Measurements from ENCODE around the gene ZNF625. TPM values are rescaled to one million over a fixed set of nuclear protein-coding genes. Genes with fewer than 3 reads are reported as not detected.
A peak's percentile ranks its signal among the peaks of the same experiment; 100 is the strongest.

ZNF625 gene
- total and polyA plus RNA-seq, 11 donors, result 1.00 to 7.2 (median 4.0) TPM

DNA sequence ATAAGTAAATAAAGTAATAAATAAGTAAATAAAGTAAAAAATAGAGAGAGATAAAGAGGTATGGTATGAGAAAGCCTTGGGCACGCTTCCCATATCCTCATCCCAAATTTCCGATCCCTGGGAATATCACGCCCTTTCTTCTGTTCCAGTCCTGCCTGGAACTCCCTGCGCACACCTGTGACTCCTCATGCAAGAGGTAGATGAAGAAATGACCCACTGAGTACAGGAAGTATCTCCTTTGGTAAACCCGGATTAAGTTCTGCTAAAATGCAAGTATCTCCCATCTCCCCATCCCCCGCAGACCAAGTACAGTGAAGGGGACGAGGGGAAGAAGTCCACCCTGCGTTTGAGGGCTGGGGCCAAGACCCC, 6.0 kb upstream of the ZNF625 start:
- ATAC-seq, result no peak
- intact Hi-C loops (cut with DNase I), result loop anchor here in 2 of 10 donors (10.0 kb wide), 1 partner anchor 132 kb away; the partner anchor contains the start of gene ZNF44 (in 2 of the 2)
- H3K9me3 ChIP-seq, result no peaks in the 10 kb centered on the region

DNA sequence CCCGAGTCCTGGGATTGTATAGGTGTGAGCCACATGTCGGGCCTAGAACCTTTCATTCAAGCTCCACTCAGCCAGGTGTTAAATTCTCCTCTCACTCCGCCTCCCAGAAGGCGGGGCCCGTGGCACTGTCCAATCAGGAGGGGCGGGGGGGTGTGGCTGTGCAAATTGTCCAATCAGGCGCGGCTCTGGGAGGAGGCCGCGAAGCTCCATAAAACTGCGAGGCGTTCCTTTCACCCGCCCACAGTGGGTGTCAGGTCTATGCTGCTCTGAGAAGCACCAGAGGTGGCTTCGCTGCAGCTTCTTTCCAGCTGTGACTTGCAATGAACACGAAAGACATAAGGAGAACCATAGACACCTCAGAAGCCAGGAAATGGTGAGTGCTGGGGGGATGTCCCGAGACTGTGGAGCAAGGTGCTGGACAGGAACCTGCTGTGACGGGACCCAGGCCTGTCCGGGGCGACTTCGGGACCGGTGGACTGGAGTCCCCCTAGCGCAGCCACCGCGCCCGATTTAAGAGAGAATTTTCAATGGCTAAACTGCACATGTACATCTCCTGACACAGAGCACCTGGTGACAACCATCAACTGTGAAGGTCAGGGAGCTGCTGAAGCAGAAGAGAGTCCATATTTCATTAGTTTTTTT, 3.4 kb upstream of the ZNF625 start:
- Histone ChIP-seq H3K27ac (no peak overlapping the region), H3K4me3 (no peak overlapping the region), H3K36me3 (peaks cover 0 to 3% (median 0%) of the 10 kb centered on the region in 9 donors), H3K9me3 (no peaks in the 10 kb centered on the region), H3K27me3 (no peaks in the 10 kb centered on the region), H3K4me1 (peaks cover 0 to 40% (median 27%) of the 10 kb centered on the region in 12 donors)
- ATAC-seq (no peak), DNase-seq (no peak)
- no peak for TF ChIP-seq POLR2A (IDR thresholded peaks at IDR 0.05)
- TF ChIP-seq, protein P1, sequence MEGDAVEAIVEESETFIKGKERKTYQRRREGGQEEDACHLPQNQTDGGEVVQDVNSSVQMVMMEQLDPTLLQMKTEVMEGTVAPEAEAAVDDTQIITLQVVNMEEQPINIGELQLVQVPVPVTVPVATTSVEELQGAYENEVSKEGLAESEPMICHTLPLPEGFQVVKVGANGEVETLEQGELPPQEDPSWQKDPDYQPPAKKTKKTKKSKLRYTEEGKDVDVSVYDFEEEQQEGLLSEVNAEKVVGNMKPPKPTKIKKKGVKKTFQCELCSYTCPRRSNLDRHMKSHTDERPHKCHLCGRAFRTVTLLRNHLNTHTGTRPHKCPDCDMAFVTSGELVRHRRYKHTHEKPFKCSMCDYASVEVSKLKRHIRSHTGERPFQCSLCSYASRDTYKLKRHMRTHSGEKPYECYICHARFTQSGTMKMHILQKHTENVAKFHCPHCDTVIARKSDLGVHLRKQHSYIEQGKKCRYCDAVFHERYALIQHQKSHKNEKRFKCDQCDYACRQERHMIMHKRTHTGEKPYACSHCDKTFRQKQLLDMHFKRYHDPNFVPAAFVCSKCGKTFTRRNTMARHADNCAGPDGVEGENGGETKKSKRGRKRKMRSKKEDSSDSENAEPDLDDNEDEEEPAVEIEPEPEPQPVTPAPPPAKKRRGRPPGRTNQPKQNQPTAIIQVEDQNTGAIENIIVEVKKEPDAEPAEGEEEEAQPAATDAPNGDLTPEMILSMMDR (IDR thresholded peaks at IDR 0.05), result no peak
- 93 to 96% (median 94%) methylated on average over 25 of the region's 25 CpGs for WGBS, 4 donors
- intact Hi-C loops (cut with DNase I), result loop anchor here in 2 of 10 donors (10.0 kb wide), 1 partner anchor 135 kb away; the partner anchor contains the start of gene ZNF44 (in 2 of the 2)

More for the DNA sequence above, 6.0 kb upstream of the ZNF625 start:
- DNase-seq, result no peak
- no peaks in the 10 kb centered on the region for H3K27me3 ChIP-seq
- peak overlapping the region in 10 of 12 donors; percentile 82 to 98 (median 94) for H3K27ac ChIP-seq
- peaks cover 0 to 10% (median 6%) of the 10 kb centered on the region in 9 donors for H3K36me3 ChIP-seq
- no peak for TF ChIP-seq POLR2A (IDR thresholded peaks at IDR 0.05)
- TF ChIP-seq, protein P1 (IDR thresholded peaks at IDR 0.05), result no peak
- peaks cover 0 to 43% (median 34%) of the 10 kb centered on the region in 12 donors for H3K4me1 ChIP-seq
- 11 to 17% (median 15%) methylated on average over 8 of the region's 8 CpGs for WGBS, 4 donors
- peak overlapping the region; percentile 70 to 99 (median 84) for H3K4me3 ChIP-seq

DNA sequence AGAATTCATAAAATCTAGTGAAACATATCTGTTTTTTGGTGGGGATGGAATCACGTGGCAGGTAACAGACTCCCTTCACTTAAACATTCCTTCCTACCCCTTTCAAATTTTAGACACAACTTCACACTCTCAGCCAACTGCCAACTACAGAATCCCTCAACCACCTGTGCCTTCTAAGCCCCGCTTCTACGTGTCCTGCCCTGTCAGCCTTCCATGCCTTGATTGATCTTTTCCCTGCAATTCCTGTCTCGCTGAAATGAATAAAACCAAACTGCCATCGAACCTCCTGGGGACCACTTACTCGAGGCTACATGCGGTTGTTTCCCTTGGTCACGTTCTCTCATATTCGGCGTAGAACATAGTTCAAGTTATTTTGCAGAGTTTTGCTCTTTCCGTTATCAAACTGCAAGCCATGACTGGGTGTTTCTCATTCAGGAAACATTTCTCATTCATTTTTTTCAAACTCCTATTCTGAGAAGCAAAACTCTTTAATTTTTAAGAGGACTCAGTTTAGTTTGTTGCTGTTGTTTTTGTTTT, 1.1 kb downstream of the ZNF625 start:
- TF ChIP-seq, protein P1 (IDR thresholded peaks at IDR 0.05), result no peak
- TF ChIP-seq POLR2A (IDR thresholded peaks at IDR 0.05), result no peak
- peaks cover 0 to 22% (median 14%) of the 10 kb centered on the region in 12 donors for H3K4me1 ChIP-seq
- WGBS, 4 donors, result 22 to 24% (median 23%) methylated on average over 11 of the region's 11 CpGs
- DNase-seq (no peak), ATAC-seq (no peak)
- peaks cover 0 to 20% (median 7%) of the 10 kb centered on the region in 9 donors for H3K36me3 ChIP-seq
- peak overlapping the region; percentile 76 to 97 (median 83) for H3K4me3 ChIP-seq
- intact Hi-C loops (cut with DNase I), result no loop called here
- H3K9me3 ChIP-seq, result no peaks in the 10 kb centered on the region
- H3K27me3 ChIP-seq, result no peaks in the 10 kb centered on the region
- H3K27ac ChIP-seq, result peak overlapping the region in 10 of 12 donors; percentile 69 to 91 (median 83)

DNA sequence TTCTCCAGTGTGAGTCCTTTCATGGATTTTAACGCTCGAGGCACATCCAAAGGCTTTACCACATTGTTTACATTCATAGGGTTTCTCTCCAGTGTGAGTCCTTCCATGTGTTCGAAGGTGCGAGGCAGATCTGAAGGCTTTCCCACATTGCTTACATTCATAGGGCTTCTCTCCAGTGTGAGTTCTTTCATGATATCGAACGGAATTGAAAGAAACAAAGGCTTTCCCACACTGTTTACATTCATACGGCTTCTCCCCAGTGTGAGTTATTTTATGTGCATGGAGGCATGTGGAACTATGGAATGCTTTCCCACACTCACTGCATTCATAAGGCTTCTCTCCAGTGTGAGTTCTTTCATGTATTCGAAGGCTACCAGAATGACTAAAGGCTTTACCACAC, 11.2 kb downstream of the ZNF625 start:
- intact Hi-C loops (cut with DNase I), result loop anchor here in 4 of 10 donors (10.0 kb wide), 3 partner anchors 161 to 351 kb away; partner anchors contain the start of genes ZNF491 (in 2 of the 4) and ZNF700 (in 1 of the 4)
- H3K9me3 ChIP-seq, result peaks cover 0 to 18% (median 0%) of the 10 kb centered on the region in 12 donors
- no peak for DNase-seq
- H3K27ac ChIP-seq, result no peak overlapping the region
- H3K36me3 ChIP-seq, result peaks cover 10 to 59% (median 41%) of the 10 kb centered on the region in 9 donors
- WGBS, 4 donors, result 92 to 98% (median 95%) methylated on average over 8 of the region's 8 CpGs
- TF ChIP-seq, protein P1 (IDR thresholded peaks at IDR 0.05), result no peak
- TF ChIP-seq POLR2A (IDR thresholded peaks at IDR 0.05), result no peak
- H3K4me1 ChIP-seq, result peaks cover 0 to 11% (median 9%) of the 10 kb centered on the region in 12 donors
- H3K27me3 ChIP-seq, result no peaks in the 10 kb centered on the region
- ATAC-seq, result no peak
- no peak overlapping the region for H3K4me3 ChIP-seq

Measured in heart left ventricle (tissue), 16 donors.